Activated naive CD8-positive, alpha-beta T cell (primary cell): ENCODE measurements around the gene PUS7.
"Not testable (repeated sequence)": the region's sequence is repeated elsewhere in the genome, so short reads cannot be mapped to it uniquely, and the experiment has no call there.

Experiments
- H3K27ac Mint-ChIP-seq: one replicate; pipeline ENCODE4 v1.8.0; 2021; ENCODE audit warnings: mixed read lengths
- H3K27me3 Mint-ChIP-seq: one replicate; pipeline ENCODE4 v1.8.0; 2021; ENCODE audit warnings: mixed read lengths
- H3K36me3 Mint-ChIP-seq: one replicate; pipeline ENCODE4 v1.8.0; 2021; ENCODE audit warnings: mixed read lengths
- H3K4me1 Mint-ChIP-seq: one replicate; pipeline ENCODE4 v1.8.0; 2021; ENCODE audit warnings: low read depth, mixed read lengths
- H3K4me3 Mint-ChIP-seq: one replicate; pipeline ENCODE4 v1.8.0; 2021; ENCODE audit warnings: mild to moderate bottlenecking, mixed read lengths
- H3K9me3 Mint-ChIP-seq: one replicate; pipeline ENCODE4 v1.8.0; 2021; ENCODE audit warnings: low read depth, mixed read lengths

PUS7 gene, protein sequence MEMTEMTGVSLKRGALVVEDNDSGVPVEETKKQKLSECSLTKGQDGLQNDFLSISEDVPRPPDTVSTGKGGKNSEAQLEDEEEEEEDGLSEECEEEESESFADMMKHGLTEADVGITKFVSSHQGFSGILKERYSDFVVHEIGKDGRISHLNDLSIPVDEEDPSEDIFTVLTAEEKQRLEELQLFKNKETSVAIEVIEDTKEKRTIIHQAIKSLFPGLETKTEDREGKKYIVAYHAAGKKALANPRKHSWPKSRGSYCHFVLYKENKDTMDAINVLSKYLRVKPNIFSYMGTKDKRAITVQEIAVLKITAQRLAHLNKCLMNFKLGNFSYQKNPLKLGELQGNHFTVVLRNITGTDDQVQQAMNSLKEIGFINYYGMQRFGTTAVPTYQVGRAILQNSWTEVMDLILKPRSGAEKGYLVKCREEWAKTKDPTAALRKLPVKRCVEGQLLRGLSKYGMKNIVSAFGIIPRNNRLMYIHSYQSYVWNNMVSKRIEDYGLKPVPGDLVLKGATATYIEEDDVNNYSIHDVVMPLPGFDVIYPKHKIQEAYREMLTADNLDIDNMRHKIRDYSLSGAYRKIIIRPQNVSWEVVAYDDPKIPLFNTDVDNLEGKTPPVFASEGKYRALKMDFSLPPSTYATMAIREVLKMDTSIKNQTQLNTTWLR

DNA sequence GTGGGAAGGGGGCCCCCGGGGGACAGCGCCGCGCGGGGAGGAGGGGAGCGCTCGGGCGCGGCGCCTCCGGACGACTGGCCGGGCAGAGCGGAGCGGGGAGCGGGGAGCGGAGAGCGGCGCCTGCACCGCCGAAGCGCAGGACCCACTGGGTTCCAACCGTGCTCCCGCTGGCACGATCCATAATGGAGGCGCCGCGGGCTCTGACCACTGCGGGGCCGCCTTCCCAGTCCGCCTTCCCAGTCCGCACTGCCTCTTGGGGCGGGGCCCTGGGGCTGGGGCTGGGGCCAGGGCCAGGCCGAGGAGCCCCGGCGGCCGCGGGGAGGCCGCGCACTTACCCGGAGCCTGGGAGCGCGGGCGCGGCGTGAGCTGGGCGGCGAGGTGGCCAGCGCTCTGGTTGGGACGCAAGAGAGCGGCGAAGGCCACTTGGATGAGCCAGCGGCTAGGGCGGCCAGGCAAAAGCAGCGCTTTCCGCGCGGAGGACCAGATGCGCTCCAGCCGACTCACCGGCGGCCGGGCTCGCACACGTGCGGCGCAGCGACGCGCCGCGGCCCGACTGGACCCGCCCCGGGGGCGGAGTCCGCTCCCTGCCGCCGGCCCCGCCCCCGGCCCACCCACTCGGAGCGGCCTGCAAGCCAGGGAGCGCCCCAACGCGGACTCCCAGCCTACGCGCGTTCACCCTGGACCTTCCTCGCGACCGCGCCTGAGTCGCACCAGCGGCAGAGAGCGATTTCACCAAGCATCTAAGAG lies at the start of gene PUS7:
TSS of gene PUS7 (minus strand) at position 555 of the 747 bp plus-strand sequence. CDS start 13,759 bp downstream, outside the sequence.
- Mint-ChIP-seq H3K27me3 (no peaks in the 10 kb centered on the region), H3K36me3 (peaks cover 5% of the 10 kb centered on the region), H3K9me3 (no peaks in the 10 kb centered on the region), H3K27ac (peak within 1 kb of the TSS; percentile 98), H3K4me3 (peak within 1 kb of the TSS; percentile 97), H3K4me1 (peaks cover 18% of the 10 kb centered on the region)

- no peak overlapping the region for H3K27ac Mint-ChIP-seq
- peaks cover 4% of the 10 kb centered on the region for H3K36me3 Mint-ChIP-seq
- H3K4me3 Mint-ChIP-seq = no peak overlapping the region
- no peaks in the 10 kb centered on the region for H3K9me3 Mint-ChIP-seq
- no peaks in the 10 kb centered on the region for H3K27me3 Mint-ChIP-seq
- H3K4me1 Mint-ChIP-seq = no peaks in the 10 kb centered on the region
Measured at GRCh38 chr7:105567821-105568220, 45.8 kb upstream of the PUS7 start.

- no peak overlapping the region for H3K4me3 Mint-ChIP-seq
- no peaks in the 10 kb centered on the region for H3K9me3 Mint-ChIP-seq
- H3K4me1 Mint-ChIP-seq = no peaks in the 10 kb centered on the region
- H3K27me3 Mint-ChIP-seq = no peaks in the 10 kb centered on the region
- H3K27ac Mint-ChIP-seq = no peak overlapping the region
- peaks cover 4% of the 10 kb centered on the region for H3K36me3 Mint-ChIP-seq
Measured at GRCh38 chr7:105567024-105567423, 45.0 kb upstream of the PUS7 start.

DNA sequence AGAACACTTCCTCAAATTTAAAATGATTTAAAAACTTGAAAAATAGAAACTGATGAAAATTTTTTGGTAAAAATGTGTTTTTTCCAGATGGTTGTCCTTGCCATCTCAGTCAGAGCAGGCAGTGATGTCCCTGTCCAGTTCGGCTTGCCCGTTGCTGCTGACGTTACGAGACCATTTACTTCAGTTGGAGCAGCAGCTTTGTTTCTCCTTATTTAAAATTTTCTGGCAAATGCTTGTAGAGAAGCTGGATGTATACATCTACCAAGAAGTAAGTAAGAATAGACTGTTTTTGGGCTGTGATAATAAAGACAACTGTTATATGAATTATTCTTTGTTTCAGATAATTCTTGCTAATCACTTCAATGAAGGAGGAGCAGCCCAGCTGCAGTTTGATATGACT lies 43.1 kb upstream of the PUS7 start:
- H3K4me1 Mint-ChIP-seq = no peaks in the 10 kb centered on the region
- H3K36me3 Mint-ChIP-seq = peaks cover 5% of the 10 kb centered on the region
- no peak overlapping the region for H3K27ac Mint-ChIP-seq

DNA sequence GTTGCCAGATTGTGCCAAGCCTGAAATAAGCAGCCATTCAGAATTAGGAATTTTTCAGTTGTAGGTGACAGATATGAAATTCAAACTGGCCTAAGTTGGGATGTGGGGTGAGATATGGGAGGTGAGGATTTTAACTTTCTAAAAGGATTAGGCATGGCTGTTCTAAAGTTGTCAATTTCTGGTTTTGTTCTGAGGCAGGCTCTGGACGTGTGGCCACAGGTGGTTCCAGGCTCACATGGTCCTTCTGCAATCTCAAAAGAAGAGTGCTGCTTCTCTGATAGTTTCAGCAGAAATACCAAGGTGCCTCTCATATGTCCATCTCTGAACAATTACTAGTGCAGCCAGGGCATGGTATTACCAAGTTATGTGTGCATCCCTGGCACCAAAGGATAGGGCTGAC lies 37.9 kb upstream of the PUS7 start:
- Mint-ChIP-seq H3K9me3 (no peaks in the 10 kb centered on the region), H3K36me3 (peaks cover 8% of the 10 kb centered on the region), H3K27me3 (no peaks in the 10 kb centered on the region), H3K4me3 (no peak overlapping the region), H3K4me1 (no peaks in the 10 kb centered on the region), H3K27ac (no peak overlapping the region)

More for the DNA sequence above, 43.1 kb upstream of the PUS7 start:
- Mint-ChIP-seq H3K9me3 (no peaks in the 10 kb centered on the region), H3K27me3 (no peaks in the 10 kb centered on the region), H3K4me3 (no peak overlapping the region)

GRCh38 chr7:105538339-105538738 lies 16.3 kb upstream of the PUS7 start:
- no peaks in the 10 kb centered on the region for H3K9me3 Mint-ChIP-seq

DNA sequence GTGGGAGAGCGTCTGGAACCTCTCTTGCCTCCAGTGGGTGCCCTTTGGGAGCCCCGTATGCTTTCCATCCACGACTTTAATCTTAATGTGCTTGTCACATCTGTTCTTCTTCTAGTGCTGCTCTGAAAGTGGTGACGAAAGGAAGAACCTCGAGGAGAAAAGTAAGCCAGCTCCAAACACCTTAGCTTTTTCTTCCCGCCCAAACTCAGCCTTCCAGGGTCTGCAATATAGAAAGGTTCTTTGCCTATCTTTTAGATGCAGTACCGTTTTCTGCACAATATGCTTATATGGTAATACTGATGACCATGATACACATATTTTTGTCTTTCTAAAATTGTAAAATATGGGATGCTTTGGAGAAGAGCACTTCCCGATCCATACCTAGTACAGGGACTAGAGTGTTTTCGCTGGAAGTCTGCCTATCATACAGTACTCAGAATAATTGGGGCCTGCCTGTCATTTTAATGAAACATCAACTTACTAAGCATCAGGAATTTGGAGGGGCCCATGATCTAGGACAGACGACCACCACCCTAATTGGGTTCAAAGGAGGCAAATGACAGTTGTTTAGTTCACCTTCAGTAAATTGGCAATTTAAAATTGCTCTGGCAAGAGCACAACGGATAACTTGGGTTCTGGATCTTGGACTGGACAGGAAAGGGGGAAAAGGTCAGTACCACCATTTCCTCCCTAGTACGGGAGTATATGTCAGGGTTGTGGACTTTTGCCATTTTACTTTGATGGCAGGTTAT lies 10.8 kb upstream of the PUS7 start:
- Mint-ChIP-seq H3K27ac (peak overlapping the region; percentile 96), H3K4me3 (peak overlapping the region; percentile 95), H3K4me1 (peaks cover 32% of the 10 kb centered on the region), H3K27me3 (no peaks in the 10 kb centered on the region), H3K36me3 (peaks cover 2% of the 10 kb centered on the region), H3K9me3 (no peaks in the 10 kb centered on the region)

More at GRCh38 chr7:105538339-105538738, 16.3 kb upstream of the PUS7 start:
- no peak overlapping the region for H3K27ac Mint-ChIP-seq
- H3K4me1 Mint-ChIP-seq = peaks cover 22% of the 10 kb centered on the region
- no peak overlapping the region for H3K4me3 Mint-ChIP-seq
- peaks cover 8% of the 10 kb centered on the region for H3K36me3 Mint-ChIP-seq
- H3K27me3 Mint-ChIP-seq = no peaks in the 10 kb centered on the region

- Mint-ChIP-seq H3K27me3 (no peaks in the 10 kb centered on the region), H3K27ac (peak within 1 kb of the TSS; percentile 96)
Measured at GRCh38 chr7:105531792-105532671, 10.0 kb upstream of the PUS7 start, which contains the start of gene RINT1. RINT1 (plus strand) TSS chr7:105532201; CDS start chr7:105532316, 115 bp downstream.

GRCh38 chr7:105530546-105530945 lies 8.5 kb upstream of the PUS7 start:
- peaks cover 29% of the 10 kb centered on the region for H3K4me1 Mint-ChIP-seq
- no peaks in the 10 kb centered on the region for H3K9me3 Mint-ChIP-seq
- no peaks in the 10 kb centered on the region for H3K36me3 Mint-ChIP-seq
- H3K27me3 Mint-ChIP-seq = no peaks in the 10 kb centered on the region
- peak overlapping the region; percentile 41 for H3K27ac Mint-ChIP-seq
- H3K4me3 Mint-ChIP-seq = peak overlapping the region; percentile 54

More at GRCh38 chr7:105531792-105532671, 10.0 kb upstream of the PUS7 start, which contains the start of gene RINT1:
- Mint-ChIP-seq H3K4me1 (peaks cover 32% of the 10 kb centered on the region), H3K36me3 (peaks cover 2% of the 10 kb centered on the region), H3K9me3 (no peaks in the 10 kb centered on the region), H3K4me3 (peak within 1 kb of the TSS; percentile 95)

GRCh38 chr7:105530126-105530525 lies 8.1 kb upstream of the PUS7 start:
- Mint-ChIP-seq H3K4me3 (peak overlapping the region; percentile 54), H3K9me3 (no peaks in the 10 kb centered on the region), H3K4me1 (peaks cover 27% of the 10 kb centered on the region), H3K27me3 (no peaks in the 10 kb centered on the region), H3K27ac (peak overlapping the region; percentile 41), H3K36me3 (no peaks in the 10 kb centered on the region)

GRCh38 chr7:105527737-105528136 lies 5.7 kb upstream of the PUS7 start:
- H3K36me3 Mint-ChIP-seq, H3K9me3 Mint-ChIP-seq, H3K4me3 Mint-ChIP-seq, H3K27ac Mint-ChIP-seq, H3K27me3 Mint-ChIP-seq: not testable (repeated sequence)
- H3K4me1 Mint-ChIP-seq = peaks cover 11% of the 10 kb centered on the region

GRCh38 chr7:105524840-105525239 lies 2.8 kb upstream of the PUS7 start:
- H3K4me1 Mint-ChIP-seq = peaks cover 8% of the 10 kb centered on the region
- H3K27ac Mint-ChIP-seq = no peak overlapping the region
- no peaks in the 10 kb centered on the region for H3K9me3 Mint-ChIP-seq
- H3K36me3 Mint-ChIP-seq = peaks cover under 1% of the 10 kb centered on the region
- no peak overlapping the region for H3K4me3 Mint-ChIP-seq
- H3K27me3 Mint-ChIP-seq = no peaks in the 10 kb centered on the region

DNA sequence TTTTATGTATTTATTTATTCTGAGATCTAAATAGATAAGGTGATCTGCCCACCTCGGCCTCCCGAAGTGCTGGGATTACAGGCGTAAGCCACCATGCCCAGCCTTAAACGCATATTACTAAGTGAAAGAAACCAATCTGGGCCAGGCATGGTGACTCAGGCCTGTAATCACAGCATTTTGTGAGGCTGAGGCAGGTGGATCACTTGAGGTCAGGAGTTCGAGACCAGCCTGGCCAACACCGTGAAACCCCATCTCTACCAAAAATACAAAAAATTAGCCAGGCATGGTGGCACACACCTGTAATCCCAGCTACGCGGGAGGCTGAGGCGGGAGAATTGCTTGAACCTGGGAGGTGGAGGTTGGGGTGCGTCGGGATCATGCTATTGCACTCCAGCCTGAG lies 2.4 kb upstream of the PUS7 start:
- peaks cover 12% of the 10 kb centered on the region for H3K4me1 Mint-ChIP-seq
- H3K9me3 Mint-ChIP-seq, H3K27me3 Mint-ChIP-seq, H3K27ac Mint-ChIP-seq, H3K36me3 Mint-ChIP-seq, H3K4me3 Mint-ChIP-seq: not testable (repeated sequence)
